HG03558 (cell line): ENCODE results near the gene C1orf159.
"Not testable (repeated sequence)": the region's sequence is repeated elsewhere in the genome, so short reads cannot be mapped to it uniquely, and the experiment has no call there.

Experiments
- ATAC-seq: cut with Tn5 transposase; IDR thresholded peaks from one replicate; pipeline ENCODE4 v1.9.1; 2021; ENCODE audit warnings: moderate number of reproducible peaks; ENCODE audit not compliant: unreplicated experiment; ENCODE audit errors: extremely low read depth

Gene C1orf159

DNA sequence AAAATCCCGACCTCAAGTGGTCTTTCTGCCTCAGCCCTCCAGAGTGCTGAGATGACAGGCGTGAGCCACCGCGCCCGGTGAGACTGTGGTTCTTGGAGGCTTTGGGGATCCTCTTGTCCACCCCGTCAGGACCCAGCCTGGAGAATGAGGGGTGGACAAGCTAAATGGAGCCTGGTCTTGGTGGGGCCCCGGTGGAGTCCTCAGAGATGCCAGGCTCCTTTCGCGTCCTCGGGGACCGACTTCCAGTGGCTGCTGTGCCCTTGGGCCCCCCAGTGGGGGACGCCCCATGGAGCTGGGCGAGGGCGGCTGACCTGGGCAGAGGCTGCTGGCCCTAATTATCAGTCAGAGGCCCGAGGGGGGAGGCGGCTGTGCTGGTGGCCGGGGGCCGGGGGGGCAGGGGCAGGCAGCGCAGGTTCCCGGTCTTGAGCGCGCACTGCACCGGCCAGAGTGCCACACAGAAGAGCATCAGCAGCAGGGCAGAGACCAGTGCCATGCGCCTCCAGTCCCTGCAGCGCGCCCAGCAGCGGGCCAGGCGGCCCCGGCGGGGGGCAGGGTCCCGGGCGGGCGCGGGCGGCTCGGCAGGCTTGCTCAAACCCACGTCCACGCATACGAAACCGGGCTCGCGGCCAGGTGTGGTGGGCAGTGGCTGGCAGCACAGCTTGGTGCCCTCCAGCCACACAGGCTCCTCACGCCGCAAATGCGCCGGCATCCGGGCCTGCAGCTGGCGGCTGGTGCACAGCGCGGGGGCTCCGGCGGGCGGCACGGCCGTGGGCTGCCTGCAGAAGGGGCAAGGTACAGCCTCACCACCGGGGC lies 44.2 kb downstream of the C1orf159 start:
- ATAC-seq, result no peak

DNA sequence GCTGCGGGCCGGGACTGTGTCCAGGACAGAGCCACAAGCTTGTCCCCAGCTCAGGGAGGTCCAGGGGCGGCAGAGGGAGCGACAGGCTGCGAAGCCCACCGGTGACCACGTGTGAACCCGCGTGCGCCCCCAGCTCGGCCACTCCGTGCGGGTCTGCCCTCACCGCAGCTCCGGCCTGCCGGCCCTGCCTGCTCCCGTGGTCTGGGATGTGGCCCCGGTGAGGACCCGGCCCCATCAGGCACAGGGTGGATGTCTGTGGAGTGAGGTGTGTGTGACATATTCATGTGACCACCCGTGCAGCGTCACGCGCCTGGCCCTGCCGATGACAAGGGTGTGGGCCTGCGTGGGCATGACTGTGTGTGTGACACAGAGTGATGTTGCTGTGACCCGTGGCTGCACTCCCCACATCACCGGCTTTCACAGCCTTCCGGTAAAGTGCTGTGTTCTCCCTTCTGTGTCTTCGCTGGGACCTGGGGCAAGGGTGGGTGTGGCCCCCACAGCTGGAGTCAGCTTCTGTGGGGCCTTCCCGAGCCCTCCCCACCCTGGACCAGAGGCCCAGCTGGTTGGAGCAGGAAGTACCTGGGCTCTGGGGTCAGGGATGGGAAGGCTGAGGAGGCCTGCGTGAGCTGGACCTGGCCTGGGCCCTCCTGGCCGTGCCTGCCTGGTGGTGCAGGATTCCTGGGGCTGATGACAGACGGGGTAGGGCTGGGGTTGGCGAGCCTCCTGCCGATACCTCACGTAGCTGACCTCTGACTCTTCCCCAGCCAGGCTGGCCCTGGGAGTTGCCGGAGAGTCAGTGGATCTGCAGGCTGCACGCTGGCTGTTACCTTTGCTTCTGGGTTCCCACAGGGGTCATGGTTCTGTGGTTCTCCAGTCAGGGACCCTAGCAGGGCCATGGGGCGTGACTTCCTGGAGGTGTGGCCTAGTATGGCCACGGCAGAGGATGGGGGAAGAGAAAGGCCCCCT lies 45.9 kb downstream of the C1orf159 start:
- ATAC-seq, result no peak

DNA sequence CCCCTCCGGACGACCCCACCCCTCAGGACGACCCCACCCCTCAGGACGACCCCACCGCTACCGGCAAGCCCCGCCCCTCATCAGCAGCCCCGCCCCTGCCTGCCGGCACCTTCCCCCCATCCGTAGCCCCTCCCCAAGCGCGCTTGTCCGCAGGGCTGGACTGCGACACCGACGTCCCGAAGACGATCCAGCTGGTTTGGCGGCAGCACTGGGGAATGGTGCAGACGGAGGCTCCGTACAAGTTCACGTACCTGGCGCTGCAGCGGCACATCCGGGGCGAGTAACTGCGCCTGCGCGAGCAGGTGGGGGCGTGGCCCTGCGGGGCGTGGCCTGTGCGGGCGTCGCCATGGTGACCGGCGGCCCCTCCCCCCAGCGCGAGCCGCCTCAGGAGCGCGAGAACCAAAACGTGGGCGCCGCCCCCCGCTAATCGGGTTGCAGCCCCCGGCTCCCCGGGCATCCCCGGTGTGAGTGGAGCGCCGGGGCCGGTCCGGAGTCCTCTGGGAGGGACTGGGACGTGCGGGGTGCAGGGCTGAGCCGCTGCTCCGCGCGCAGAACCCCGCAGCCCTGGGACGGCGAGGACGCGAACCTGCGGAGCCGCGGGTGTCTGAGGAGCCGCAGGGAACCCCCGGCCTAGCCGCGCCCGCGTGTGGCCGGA lies 46.7 kb downstream of the C1orf159 start:
- no peak for ATAC-seq

DNA sequence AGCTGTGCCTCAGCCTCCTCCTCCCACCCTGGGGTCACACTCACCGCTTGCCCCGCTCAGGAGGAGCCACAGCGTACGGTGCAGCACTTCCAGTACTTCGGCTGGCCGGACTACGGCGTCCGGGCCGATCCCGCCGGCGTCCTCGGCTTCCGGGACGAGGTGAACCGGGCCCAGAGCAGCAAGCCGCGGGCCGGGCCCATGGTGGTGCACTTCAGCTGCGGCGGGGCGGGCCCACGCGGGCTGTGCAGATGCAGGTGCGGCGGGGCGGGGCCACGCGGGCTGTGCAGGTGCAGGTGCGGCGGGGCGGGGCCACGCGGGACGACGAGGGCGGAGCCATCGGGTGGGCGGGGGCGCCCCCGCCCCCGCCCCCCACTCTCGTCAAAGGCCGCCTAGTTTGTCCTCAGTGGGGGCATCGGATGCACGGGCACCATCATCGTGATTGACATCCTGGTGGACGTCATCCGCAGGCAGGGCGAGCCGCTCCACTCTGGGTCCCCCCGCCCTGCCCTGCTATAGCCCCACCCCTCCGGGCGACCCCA lies 47.3 kb downstream of the C1orf159 start:
- ATAC-seq, result no peak

DNA sequence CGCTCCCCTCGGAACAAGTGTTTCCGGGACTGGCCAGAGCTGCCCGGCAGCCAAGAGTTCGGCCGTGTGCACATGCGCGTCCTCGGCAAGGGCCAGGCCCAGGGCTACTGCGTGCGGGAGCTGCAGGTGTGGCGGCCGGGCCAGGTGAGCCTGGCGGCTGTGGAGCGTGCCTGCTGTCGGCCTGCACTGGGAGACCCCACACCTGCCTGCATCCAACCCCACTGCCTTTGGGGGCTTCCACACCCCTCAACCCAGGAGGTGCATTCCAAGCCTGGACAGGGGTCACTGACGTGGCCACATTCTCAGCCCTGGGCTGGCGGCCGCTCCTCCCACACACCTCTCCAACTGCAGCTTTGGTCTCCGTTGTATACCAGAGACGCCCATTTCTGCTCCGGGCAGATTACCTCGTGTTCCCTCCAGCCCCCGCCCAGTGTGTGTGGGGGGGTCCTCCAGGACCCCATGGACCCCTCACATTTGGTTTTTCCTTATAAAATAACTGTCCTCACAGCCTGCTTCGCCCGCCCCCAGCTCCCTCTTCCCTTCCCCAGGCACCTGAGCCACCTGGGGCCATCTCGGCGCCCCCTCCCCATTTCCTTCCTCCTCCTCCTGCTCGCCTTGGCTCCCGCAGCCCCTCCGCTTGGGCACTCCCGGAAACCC lies 47.9 kb downstream of the C1orf159 start:
- ATAC-seq, result no peak

DNA sequence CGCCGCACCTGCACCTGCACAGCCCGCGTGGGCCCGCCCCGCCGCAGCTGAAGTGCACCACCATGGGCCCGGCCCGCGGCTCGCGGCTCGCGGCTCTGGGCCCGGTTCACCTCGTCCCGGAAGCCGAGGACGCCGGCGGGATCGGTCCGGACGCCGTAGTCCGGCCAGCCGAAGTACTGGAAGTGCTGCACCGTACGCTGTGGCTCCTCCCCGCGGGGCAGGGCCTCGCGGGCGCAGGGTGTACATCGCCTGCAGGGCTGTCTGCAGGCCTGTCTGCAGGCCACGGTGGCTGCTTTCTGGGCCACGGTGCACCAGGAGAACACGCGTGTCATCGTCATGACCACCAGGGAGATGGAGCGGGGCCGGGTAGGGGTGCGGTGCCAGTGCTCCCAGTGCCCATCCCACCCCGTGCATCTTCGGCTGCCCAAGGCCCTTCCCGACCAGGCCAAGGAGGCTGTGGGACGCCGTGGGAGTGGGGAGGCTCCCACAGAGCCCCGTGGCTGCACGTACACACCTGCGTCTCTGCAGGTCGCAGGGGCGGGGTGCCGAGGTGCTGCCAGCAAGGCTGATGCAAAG lies 48.5 kb downstream of the C1orf159 start:
- ATAC-seq, result no peak

DNA sequence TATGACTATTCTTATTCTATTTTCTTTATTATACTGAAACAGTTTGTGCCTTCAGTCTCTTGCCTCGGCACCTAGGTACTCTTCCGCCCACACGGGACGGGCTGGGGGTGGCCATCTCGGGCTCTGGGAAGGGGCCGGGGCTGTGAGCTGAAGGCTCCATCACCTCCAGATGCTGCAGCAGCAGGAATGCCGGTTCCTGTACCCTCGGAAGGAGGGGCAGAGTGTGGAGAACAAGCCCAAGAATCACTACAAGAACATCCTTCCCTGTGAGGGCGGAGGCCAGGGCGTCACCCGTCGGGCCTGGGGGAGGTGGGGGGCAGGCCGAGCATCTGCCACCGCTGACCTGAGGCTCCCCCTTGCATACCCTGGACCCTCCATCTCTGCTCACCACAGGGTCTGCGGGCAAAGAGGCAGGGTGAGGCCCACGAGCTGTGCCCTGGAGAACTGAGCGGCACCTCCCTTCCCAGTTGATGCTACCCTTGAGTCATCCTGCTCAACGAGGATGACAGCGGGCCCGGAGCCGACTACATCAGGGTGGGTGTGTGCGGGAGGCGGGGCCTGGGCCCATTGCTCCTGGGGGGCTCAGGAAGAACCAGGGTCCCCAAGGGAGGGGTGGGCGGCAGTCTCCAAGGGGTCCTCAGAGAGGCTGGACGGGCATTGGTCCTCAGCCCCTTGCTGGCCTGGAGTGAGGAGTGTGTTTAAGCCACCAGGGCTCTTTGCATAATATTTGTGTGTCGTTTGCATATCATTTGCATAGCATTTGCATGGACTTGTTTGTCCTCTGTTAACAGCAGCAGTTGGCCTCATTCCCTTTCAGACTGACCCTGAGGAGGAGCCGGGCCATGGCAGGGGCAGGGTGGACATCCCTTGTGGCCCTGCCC lies 49.2 kb downstream of the C1orf159 start:
- no peak for ATAC-seq

DNA sequence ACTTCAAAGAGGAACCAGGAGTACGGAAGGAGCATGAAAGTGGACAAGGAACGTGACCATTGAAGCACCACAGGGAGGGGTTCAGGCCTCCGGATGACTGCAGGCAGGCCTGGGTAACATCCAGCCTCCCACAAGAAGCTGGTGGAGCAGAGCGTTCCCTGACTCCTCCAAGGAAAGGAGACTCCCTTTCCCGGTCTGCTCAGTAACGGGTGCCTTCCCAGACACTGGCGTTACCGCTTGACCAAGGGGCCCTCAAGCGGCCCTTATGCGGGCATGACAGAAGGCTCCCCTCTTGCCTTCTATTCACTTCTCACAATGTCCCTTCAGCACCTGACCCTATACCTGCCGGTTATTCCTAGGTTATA lies 50.0 kb downstream of the C1orf159 start:
- not testable (repeated sequence) for ATAC-seq

DNA sequence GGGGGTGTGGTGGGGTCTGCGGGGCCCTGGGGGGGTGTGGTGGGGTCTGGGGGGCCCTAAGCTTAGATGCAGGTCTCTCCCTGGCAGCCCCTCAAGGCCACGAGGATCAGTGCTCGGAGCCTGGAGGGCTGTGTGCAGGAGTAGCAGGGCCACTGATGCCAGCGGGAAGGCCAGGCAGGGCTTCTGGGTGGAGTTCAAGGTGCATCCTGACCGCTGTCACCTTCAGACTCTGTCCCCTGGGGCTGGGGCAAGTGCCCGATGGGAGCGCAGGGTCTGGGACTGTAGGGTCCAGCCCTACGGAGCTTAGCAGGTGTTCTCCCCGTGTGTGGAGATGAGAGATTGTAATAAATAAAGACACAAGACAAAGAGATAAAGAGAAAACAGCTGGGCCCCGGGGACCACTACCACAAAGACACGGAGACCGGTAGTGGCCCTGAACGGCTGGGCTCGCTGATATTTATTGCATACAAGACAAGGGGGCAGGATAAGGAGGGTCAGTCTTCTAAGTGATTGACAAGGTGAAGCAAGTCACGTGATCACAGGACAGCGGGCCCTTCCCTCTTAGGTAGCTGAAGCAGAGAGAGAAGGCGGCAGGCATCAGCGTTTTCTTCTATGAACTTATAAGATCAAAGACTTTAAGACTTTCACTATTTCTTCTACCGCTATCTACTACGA lies 50.5 kb downstream of the C1orf159 start:
- ATAC-seq, result no peak

DNA sequence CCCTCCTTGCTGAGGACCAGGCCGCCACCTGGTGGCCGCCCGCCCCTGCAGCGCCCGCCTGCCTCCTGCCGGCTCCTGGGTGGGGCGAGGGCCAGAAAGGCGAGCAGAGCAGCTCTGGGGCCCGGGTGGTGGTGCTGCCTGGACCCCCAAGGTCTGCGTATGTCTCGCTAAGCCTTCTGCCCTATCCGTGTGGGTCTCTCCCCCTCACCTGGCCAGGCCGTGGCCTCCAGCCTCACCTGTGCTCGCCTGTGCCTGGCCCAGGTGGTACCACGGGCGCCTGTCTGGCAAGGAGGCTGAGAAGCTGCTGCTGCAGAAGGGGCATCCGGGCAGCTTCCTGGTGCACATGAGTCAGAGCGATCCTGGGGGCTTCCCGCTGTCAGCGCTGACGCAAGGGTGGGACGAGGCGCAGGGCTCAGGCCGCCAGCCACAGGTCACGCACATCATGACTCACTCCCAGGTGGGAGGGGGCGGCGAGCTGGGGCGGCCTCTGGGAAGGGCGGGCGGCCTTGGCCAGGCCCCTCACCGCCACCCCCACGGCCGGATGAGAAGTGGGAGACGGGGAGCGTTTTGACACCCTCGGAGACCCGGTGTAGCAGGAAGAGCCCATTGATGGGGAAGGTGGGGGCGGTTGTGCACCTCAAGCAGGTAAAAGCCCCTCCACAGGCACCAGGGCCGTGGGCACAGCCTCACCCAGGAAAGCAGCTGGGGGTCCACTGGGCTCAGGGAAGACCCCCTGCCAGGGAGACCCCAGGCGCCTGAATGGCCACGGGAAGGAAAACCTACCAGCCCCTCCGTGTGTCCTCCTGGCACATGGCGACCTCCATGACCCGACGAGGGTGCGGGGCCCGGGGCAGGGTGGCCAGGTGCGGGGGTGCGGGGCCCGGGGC lies 51.7 kb downstream of the C1orf159 start:
- ATAC-seq, result no peak

DNA sequence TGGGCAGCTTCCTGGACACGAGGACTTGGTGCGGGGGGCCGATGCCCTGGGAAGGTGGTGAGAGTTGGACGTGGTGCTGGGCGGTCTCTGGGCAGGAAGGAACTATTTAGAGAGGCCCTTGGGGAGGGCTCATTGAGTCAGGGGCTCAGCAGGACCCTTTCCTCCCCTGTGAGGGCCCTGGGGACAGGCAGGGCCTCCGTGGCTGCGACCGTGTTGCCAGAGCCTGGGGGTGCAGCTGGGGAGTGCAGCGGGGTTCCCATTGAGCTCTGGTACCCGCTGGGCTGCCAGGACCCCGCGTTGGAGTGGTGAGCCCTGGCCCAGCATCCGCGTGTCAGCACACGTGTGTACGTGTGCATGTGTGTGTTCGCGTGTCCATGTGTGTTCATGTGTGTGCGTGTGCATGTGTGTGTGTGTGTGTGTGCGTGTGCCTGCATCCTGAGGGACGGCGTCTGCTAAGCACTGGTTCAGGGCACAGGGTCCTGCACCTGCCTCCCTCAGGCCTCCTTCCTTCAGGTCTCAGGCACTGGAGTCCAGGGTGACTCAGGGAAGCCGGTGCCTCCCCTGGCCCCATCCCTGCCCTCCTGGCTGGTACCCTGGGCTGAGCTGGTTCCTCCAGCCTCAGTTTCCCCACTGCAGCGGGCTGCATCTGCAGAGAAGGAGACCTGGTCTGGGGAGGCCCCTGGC lies 52.5 kb downstream of the C1orf159 start:
- ATAC-seq, result no peak

DNA sequence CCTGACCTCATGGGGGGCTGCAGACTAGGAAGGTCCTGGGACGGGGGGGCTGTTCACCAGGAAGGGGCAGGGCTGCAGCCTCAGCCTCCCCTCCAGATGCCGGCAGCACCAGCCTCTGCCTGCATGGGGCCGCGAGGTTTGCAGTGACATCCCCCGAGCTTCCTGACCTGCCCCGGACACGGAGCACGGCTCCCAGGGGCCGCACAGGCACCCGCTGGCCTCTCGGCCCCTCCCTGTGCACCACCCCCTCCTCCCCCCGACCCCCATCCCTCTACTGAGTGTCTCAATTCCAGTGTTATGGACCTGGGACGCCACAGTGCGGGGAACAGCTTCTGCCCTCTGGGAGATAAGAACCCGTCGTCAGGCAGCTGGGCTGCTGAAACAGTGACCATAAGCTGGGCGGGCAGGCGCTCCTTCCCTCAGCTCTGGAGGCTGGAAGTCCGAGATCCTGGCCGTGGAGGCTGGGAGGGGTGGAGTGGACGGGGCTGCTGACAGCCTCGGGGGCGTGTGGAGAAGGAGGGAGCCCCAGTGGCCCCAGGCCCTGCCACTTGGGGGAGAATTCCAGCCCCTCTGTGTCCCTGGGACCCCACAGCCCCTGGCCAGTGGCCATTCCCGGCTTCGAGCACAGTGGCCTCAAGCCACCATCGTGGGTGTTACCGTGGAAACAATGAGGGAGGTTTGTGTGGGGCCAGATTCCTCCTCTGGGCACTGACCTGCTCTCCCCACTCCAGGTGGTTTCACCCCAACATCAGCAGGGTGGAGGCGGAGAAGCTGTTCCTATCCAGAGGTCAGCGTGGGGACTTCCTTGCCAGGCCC lies 53.3 kb downstream of the C1orf159 start:
- no peak for ATAC-seq

DNA sequence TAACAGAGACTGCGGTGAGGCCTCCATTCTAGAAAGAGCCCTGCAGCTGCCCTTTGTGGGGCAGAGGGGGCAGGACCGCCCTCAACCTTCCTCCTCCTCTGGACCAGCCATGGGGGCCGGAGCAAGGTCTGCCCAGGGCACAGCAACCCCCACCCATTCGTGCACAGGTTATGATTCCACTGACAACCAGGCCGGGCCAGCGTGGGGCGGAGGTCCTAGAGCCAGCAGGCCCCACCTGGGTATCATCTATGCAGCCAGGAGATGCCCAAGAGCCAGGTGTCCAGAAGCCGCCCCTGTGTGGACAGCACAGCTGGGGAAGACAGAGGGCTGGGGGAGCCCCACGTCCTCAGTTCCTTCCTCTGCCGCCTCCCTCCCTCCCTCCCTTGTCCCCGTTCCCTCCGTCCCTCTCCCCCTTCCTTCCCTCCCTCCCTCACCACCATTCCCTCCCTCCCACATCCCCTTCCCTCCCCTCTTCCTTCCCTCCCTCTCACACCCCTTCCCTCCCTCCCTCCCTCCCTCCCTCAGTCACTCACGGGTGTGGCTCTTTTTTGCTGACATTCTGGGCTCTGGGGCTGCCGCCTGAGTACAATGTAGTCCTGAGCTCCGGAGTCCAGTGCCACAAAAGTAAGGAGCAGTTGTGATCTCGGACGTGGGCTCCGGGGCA lies 54.1 kb downstream of the C1orf159 start:
- ATAC-seq, result no peak

DNA sequence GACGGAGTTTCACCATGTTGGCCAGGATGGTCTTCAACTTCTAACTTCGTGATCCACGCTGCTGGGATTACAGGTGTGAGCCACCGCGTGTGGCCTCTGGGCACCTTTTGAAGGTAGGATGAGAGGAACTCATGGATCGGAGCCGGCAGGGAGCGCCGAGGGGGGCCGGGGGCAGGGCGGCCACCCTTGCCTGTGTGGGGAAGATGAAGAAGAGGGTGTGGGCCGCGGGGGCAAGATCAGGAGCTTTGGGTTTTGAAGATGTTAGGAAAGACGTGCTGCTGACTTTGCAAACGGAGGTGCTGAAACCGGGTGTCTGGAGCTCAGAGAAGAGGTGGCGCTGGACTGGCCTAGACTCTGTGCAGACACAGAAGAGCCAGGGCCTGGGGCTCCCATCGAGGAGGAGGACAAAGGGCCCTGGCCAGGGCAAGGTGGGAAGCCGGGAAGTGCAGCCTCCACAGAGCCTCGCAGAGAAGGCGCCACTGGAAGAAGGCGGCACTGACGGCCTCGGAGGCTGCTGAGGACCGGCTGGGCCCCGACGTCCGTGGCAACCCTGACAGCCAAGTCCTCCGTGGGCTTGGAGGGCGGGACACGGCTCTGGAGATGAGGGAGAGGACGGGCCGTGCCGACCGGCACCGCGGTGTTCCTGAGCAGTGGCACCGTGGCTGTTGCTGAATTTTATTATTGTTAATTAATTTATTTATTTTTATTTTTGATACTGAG lies 55.4 kb downstream of the C1orf159 start:
- ATAC-seq, result no peak
